Psoas muscle (tissue), 8 donors: ENCODE data around the gene SHROOM3. TPM values are rescaled to one million over a fixed set of nuclear protein-coding genes. Genes with fewer than 3 reads are reported as not detected.

Experiments used
- ATAC-seq, 4 donors: fragments of 200-7000 bp; cut with Tn5 transposase; one replicate each; pipeline ENCODE4 v1.9.1; 2020; ENCODE audit warnings: moderate library complexity in 3 of 4, mild to moderate bottlenecking in 2 of 4
- DNase-seq, 2 donors: peaks; one replicate each; pipeline ENCODE4 v3.0.0-alpha.2; 2020
- H3K27ac ChIP-seq: fragments of 200-600 bp; one replicate; pipeline ENCODE4 v1.8.0; 2022
- H3K27me3 ChIP-seq, 3 donors: fragments of 200-600 bp in 1 of 3; one replicate each; pipeline versions ENCODE4 v1.6.1 to v1.8.0; 2013 to 2022; ENCODE audit warnings: low read length in 2 of 3, mild to moderate bottlenecking in 2 of 3, moderate library complexity in 1 of 3; ENCODE audit not compliant: insufficient read depth in 3 of 3
- H3K36me3 ChIP-seq, 2 donors: fragments of 200-600 bp in 1 of 2; one replicate each; pipeline versions ENCODE4 v1.6.1 to v1.8.0; 2013 to 2022; ENCODE audit warnings: low read depth in 1 of 2, mild to moderate bottlenecking in 1 of 2, moderate library complexity in 1 of 2; ENCODE audit not compliant: insufficient read depth in 1 of 2
- H3K4me1 ChIP-seq: fragments of 200-600 bp; one replicate; pipeline ENCODE4 v1.8.0; 2022
- H3K4me3 ChIP-seq: fragments of 200-600 bp; one replicate; pipeline ENCODE4 v1.8.0; 2022; ENCODE audit warnings: mild to moderate bottlenecking
- H3K9me3 ChIP-seq: fragments of 200-600 bp; one replicate; pipeline ENCODE4 v1.8.0; 2022
- WGBS, 3 donors: extraction: QIAGEN DNeasy Blood & Tissue Kit; methylation state at CpG; one replicate each; pipeline versions ENCODE4 v1.1.6 to v1.1.7; 2013; 5-methylcytosine and 5-hydroxymethylcytosine counted together
- intact Hi-C, 2 donors: fragments of 100-400 bp; cut with DNase I; formaldehyde crosslinking; loops; one replicate each; pipeline versions ENCODE4 v1.11.0 to v1.14.2; 2022
- polyA plus RNA-seq, 3 donors: library from polyadenylated mRNA; stranded (reverse); fragments of 200-250 nt; gene quantifications; one replicate each; pipeline ENCODE4 v1.2.3, GENCODE V29; 2013
- total RNA-seq, 4 donors: library from RNA; stranded (reverse); fragmentation: NEBNext Ultra II Directional in 2 of 4; extraction: Animal tissue kit (Norgen Biotek cat#: 25700) in 2 of 4; gene quantifications; one replicate each; pipeline versions ENCODE4 v1.2.1 to v1.2.4, GENCODE V29; 2021 to 2023
- TF ChIP-seq, protein P1 (sequence below): fragments of 200-600 bp; IDR thresholded peaks from one replicate; pipeline ENCODE4 v1.8.0; 2022; ENCODE audit warnings: antibody characterized with exemption
- donor health status: healthy with polysubstance abuse.
- donor health status: DM: no; HTN: no; CAD: no; lungs with moderate emphysema.
- donor health status: Bipolar disorder and iron deficiency.
- donor health status: healthy.
- donor health status: DM: yes; HTN: yes; CAD: no.
- donor health status: DM: no; HTN: no; CAD: no.
- donor health status: DM: no; HTN: no; CAD: no.
- donor health status: DM: yes; HTN: yes; CAD: no.

Gene SHROOM3
- total and polyA plus RNA-seq, 7 donors, result 0.01 to 0.79 (median 0.06) TPM

DNA sequence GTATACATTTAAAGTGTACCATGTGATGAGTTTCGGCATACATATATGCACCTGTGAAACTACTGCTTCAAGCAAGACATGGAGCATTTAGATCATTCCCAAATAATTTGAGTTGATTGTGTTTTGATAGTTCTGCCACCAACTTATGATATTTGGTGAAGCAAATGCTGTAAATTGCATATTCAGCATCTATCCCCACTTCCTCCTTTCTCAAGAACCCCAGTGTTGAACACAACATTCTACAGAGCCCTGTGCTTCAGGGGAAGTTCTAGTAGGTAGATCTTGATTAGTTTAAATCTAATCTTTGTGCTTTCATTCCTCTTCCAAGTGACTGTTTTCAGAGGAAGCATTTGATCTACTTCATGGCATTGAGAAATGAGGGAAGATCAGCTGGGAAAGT is 5.4 kb upstream of the SHROOM3 start:
- TF ChIP-seq, protein P1, sequence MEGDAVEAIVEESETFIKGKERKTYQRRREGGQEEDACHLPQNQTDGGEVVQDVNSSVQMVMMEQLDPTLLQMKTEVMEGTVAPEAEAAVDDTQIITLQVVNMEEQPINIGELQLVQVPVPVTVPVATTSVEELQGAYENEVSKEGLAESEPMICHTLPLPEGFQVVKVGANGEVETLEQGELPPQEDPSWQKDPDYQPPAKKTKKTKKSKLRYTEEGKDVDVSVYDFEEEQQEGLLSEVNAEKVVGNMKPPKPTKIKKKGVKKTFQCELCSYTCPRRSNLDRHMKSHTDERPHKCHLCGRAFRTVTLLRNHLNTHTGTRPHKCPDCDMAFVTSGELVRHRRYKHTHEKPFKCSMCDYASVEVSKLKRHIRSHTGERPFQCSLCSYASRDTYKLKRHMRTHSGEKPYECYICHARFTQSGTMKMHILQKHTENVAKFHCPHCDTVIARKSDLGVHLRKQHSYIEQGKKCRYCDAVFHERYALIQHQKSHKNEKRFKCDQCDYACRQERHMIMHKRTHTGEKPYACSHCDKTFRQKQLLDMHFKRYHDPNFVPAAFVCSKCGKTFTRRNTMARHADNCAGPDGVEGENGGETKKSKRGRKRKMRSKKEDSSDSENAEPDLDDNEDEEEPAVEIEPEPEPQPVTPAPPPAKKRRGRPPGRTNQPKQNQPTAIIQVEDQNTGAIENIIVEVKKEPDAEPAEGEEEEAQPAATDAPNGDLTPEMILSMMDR, result no peak
- Histone ChIP-seq H3K4me1 (peaks cover 6% of the 10 kb centered on the region), H3K4me3 (no peak overlapping the region), H3K36me3 (no peaks in the 10 kb centered on the region), H3K27ac (no peak overlapping the region), H3K9me3 (no peaks in the 10 kb centered on the region), H3K27me3 (no peaks in the 10 kb centered on the region)
- intact Hi-C loops, result loop anchor here (2.0 to 10.0 kb wide), 7 partner anchors 73 to 775 kb away; no protein-coding TSS in a partner anchor
- DNase-seq (no peak), ATAC-seq (no peak)
- 93 to 100% (median 94%) methylated on average over 1 of the region's 1 CpG for WGBS, 3 donors

DNA sequence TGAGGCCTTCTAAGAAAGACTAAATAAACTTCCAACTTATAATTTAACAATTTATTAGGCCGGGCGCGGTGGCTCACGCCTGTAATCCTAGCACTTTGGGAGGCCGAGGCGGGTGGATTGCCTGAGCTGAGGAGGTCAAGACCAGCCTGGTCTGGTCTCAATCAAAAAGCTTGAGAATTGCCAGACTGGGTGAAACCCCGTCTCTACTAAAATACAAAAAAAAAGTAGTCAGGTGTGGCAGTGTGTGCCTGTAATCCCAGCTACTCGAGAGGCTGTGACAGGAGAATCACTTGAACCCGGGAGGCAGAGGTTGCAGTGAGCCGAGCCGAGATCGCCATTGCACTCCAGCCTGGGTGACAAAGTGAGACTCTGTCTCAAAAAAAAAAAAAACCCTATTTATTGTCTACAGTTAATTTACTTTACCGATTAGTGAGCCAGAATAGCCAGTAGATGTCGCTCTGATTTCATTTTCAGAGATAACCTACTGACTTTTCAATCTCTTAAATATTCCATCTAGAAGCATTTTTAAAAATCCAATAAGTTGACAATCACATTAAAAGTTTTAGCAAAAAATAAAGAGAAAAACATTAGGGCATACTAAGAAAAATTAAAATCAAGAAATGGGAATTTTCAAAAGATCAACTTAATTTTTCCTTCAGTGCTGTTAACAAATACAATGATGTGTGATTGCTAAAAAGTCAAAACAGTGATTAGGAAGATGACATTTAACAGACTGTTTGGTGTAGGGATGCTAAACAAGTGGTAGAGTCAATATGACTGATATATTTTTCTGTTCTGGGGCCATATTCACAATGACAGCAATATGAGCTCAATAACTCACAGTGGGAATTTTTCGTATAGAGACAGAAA is 4.3 kb upstream of the SHROOM3 start:
- DNase-seq, result no peak
- no peaks in the 10 kb centered on the region for H3K36me3 ChIP-seq

DNA sequence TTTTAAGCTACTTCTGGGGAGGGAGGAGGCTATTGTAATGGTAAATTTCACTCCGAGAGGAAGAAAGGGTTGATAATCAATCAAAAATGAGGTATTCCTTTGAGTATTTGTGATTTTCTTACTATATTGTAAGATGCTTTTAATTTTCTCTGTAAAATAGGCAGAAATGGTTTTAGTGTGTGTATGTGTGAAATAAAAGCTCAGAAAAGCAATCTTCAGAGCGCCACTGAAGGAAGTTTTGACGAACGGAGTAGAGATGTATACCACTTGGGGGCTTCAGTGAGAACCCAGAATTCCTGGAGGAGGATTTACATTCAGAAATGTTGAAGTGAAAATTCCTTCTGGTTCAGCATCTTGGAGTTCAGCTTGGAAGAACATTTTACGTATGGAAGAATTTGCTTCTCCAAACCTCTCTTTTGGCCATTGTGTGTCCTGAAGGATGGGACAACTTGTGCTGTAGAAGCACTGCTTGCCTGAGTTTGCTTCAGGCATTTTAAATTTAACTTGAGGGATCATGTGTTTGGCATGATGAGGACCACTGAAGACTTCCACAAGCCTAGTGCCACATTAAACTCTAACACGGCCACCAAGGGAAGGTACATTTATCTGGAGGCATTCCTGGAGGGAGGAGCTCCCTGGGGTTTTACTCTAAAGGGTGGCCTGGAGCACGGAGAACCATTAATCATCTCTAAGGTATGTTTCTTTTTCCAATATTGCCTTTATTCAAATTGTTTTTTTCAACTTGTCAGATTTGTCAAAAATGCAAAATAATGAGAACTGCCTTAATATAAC is 695 bp downstream of the SHROOM3 start:
- Histone ChIP-seq H3K9me3 (no peaks in the 10 kb centered on the region), H3K27me3 (no peaks in the 10 kb centered on the region), H3K4me1 (no peaks in the 10 kb centered on the region), H3K27ac (no peak overlapping the region), H3K36me3 (no peaks in the 10 kb centered on the region), H3K4me3 (peak overlapping the region; percentile 40)
- DNase-seq, result no peak
- TF ChIP-seq, protein P1, result no peak
- intact Hi-C loops, result loop anchor here (10.0 kb wide), 2 partner anchors 329 to 769 kb away; no protein-coding TSS in a partner anchor
- no peak for ATAC-seq
- 56 to 63% (median 61%) methylated on average over 7 of the region's 7 CpGs for WGBS, 3 donors

More for the DNA sequence above, 4.3 kb upstream of the SHROOM3 start:
- no peak for ATAC-seq
- intact Hi-C loops, result loop anchor here (2.0 to 10.0 kb wide), 5 partner anchors 72 to 774 kb away; no protein-coding TSS in a partner anchor
- H3K27ac ChIP-seq, result no peak overlapping the region
- H3K9me3 ChIP-seq, result no peaks in the 10 kb centered on the region
- no peaks in the 10 kb centered on the region for H3K27me3 ChIP-seq
- peaks cover 6% of the 10 kb centered on the region for H3K4me1 ChIP-seq
- no peak overlapping the region for H3K4me3 ChIP-seq
- WGBS, 3 donors, result 38 to 41% (median 40%) methylated on average over 15 of the region's 15 CpGs
- TF ChIP-seq, protein P1, result peak; percentile 69

DNA sequence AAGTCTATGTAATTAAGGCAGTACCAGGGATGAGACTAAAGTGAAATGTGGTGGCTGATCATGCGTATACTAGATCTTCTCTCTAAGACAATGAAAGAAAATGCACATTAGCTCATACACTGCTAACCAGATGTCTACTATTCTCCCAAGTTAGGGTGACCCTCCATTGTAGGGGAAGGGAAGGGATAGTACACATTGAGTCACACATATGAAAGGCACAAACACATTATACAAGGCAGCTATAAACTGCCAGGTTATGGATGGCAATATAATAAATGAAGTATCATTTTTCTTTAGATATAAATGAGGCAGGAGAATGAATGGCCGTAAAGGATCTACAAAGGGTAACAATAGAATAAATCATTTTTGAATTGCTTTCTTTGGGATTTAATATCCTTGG is 4.5 kb downstream of the SHROOM3 start:
- no peak overlapping the region for H3K27ac ChIP-seq
- no peaks in the 10 kb centered on the region for H3K4me1 ChIP-seq
- ATAC-seq (no peak), DNase-seq (no peak)
- H3K27me3 ChIP-seq, result no peaks in the 10 kb centered on the region
- TF ChIP-seq, protein P1, result no peak
- WGBS, 3 donors, result 93 to 95% (median 93%) methylated on average over 2 of the region's 2 CpGs
- H3K36me3 ChIP-seq, result no peaks in the 10 kb centered on the region
- no peaks in the 10 kb centered on the region for H3K9me3 ChIP-seq
- intact Hi-C loops, result loop anchor here (10.0 kb wide), 2 partner anchors 325 to 765 kb away; no protein-coding TSS in a partner anchor
- no peak overlapping the region for H3K4me3 ChIP-seq
